Measurements from ENCODE around the gene MCOLN1. TPM values are rescaled to one million over a fixed set of nuclear protein-coding genes. Genes with fewer than 3 reads are reported as not detected.

Gene MCOLN1
- total and polyA plus RNA-seq, 9 of the 15 experiments (the other 6 are each of a cell fraction or from before 2014, with no cell fraction given): 0.25 to 15.4 (median 7.1) TPM

- TF ChIP-seq PCBP1 (IDR thresholded peaks at IDR 0.05; ENCODE audit: low read depth, low read length, poor library complexity, severe bottlenecking): no peak
- TF ChIP-seq ZNF174 (CRISPR knock-in tag; IDR thresholded peaks at IDR 0.05): no peak
- TF ChIP-seq SRSF7 (optimal IDR thresholded peaks at IDR 0.05; ENCODE audit: low read depth, low read length): no peak
- TF ChIP-seq ZNF280A (IDR thresholded peaks at IDR 0.05; ENCODE audit: low read depth, partially characterized antibody): no peak
- TF ChIP-seq NR2C1 (IDR thresholded peaks at IDR 0.05): no peak
- TF ChIP-seq NR2C1 (tag; IDR thresholded peaks at IDR 0.05): no peak
- TF ChIP-seq ID3 (CRISPR knock-in tag; IDR thresholded peaks at IDR 0.05): no peak
- TF ChIP-seq ID3 (tag; IDR thresholded peaks at IDR 0.05): no peak
- TF ChIP-seq FOXP1 (CRISPR knock-in tag; IDR thresholded peaks at IDR 0.05): no peak
- no peak for TF ChIP-seq ZZZ3 (IDR thresholded peaks at IDR 0.05)
- no peak for TF ChIP-seq LCOR (CRISPR knock-in tag; IDR thresholded peaks at IDR 0.05)
Observed at GRCh38 chr19:7526059-7526929, 3.9 kb downstream of the MCOLN1 start (continued).

Data from K562 (cell line).